ENCODE results near the gene GPR84. TPM values are rescaled to one million over a fixed set of nuclear protein-coding genes. Genes with fewer than 3 reads are reported as not detected.

Gene GPR84
- total and polyA plus RNA-seq, 2 experiments from 2014 or later: not detected

- WGBS, 2 experiments (ENCODE audit: low coverage in 1 of 2, low lambda C conversion rate in 2 of 2, missing lambda C conversion rate in 2 of 2): 21 to 22% methylated on average over 10 of the region's 10 CpGs
- TF ChIP-seq EZH2 (IDR thresholded peaks at IDR 0.05; ENCODE audit: insufficient read depth, poor library complexity, severe bottlenecking): no peak
- TF ChIP-seq EZH2phosphoT487 (IDR thresholded peaks at IDR 0.05; ENCODE audit: insufficient read depth, low read depth): no peak
- peak overlapping the region; percentile 90 for H3K4me2 ChIP-seq (ENCODE audit: unreplicated experiment)
- DNase-seq: peak; percentile 98
- peaks cover 5% of the 10 kb centered on the region; the same call in 1 of the 2 replicates for H4K20me1 ChIP-seq (ENCODE audit: insufficient read depth)
- in situ Hi-C loops (cut with MboI): no loop called here
- H3K36me3 ChIP-seq (ENCODE audit: low read depth): peaks cover 22% of the 10 kb centered on the region
- H3K27ac ChIP-seq: peak overlapping the region; percentile 98
- peak overlapping the region; percentile 86 for H3K9ac ChIP-seq
- no peak overlapping the region for H2AFZ ChIP-seq
- H3K4me1 ChIP-seq (ENCODE audit: insufficient read depth): peaks cover 74% of the 10 kb centered on the region
- no peak overlapping the region for H3K4me3 ChIP-seq
- H3F3A ChIP-seq (ENCODE audit: insufficient read depth): peaks cover 72% of the 10 kb centered on the region
- no peaks in the 10 kb centered on the region for H3K27me3 ChIP-seq (replicated peaks; ENCODE audit: insufficient read depth)
- H3K79me2 ChIP-seq (ENCODE audit: insufficient read depth): peaks cover 93% of the 10 kb centered on the region
- no peaks in the 10 kb centered on the region for H3K9me2 ChIP-seq (ENCODE audit: insufficient read depth)
- H3K9me3 ChIP-seq (ENCODE audit: low read depth): no peaks in the 10 kb centered on the region
Observed at GRCh38 chr12:54411391-54412241, 47.3 kb upstream of the GPR84 start.

GRCh38 chr12:54409267-54409666 is 45.0 kb upstream of the GPR84 start:
- no peaks in the 10 kb centered on the region for H3K9me2 ChIP-seq (ENCODE audit: insufficient read depth)
- H3K79me2 ChIP-seq (ENCODE audit: insufficient read depth): peaks cover 90% of the 10 kb centered on the region
- H3K9me3 ChIP-seq (ENCODE audit: low read depth): no peaks in the 10 kb centered on the region
- no peak overlapping the region for H3K4me2 ChIP-seq (ENCODE audit: unreplicated experiment)
- H4K20me1 ChIP-seq (ENCODE audit: insufficient read depth): no peaks in the 10 kb centered on the region
- DNase-seq: no peak
- WGBS, 2 experiments (ENCODE audit: low coverage in 1 of 2, low lambda C conversion rate in 2 of 2, missing lambda C conversion rate in 2 of 2): 81 to 91% methylated on average over 8 of the region's 8 CpGs
- TF ChIP-seq EZH2phosphoT487 (IDR thresholded peaks at IDR 0.05; ENCODE audit: insufficient read depth, low read depth) (no peak), EZH2 (IDR thresholded peaks at IDR 0.05; ENCODE audit: insufficient read depth, poor library complexity, severe bottlenecking) (no peak)
- no peak overlapping the region for H3K4me3 ChIP-seq
- peaks cover 71% of the 10 kb centered on the region for H3F3A ChIP-seq (ENCODE audit: insufficient read depth)
- H3K27me3 ChIP-seq (replicated peaks; ENCODE audit: insufficient read depth): no peaks in the 10 kb centered on the region
- no peak overlapping the region for H3K9ac ChIP-seq
- no peak overlapping the region for H3K27ac ChIP-seq
- in situ Hi-C loops (cut with MboI): no loop called here
- H3K36me3 ChIP-seq (ENCODE audit: low read depth): peaks cover 45% of the 10 kb centered on the region
- no peak overlapping the region for H2AFZ ChIP-seq
- peaks cover 51% of the 10 kb centered on the region for H3K4me1 ChIP-seq (ENCODE audit: insufficient read depth)

GRCh38 chr12:54407183-54407905 is 43.1 kb upstream of the GPR84 start:
- no peak overlapping the region for H2AFZ ChIP-seq
- H3K4me2 ChIP-seq (ENCODE audit: unreplicated experiment): no peak overlapping the region
- peaks cover 78% of the 10 kb centered on the region for H3K79me2 ChIP-seq (ENCODE audit: insufficient read depth)
- H4K20me1 ChIP-seq (ENCODE audit: insufficient read depth): no peaks in the 10 kb centered on the region
- peaks cover 71% of the 10 kb centered on the region for H3F3A ChIP-seq (ENCODE audit: insufficient read depth)
- TF ChIP-seq EZH2 (IDR thresholded peaks at IDR 0.05; ENCODE audit: insufficient read depth, poor library complexity, severe bottlenecking) (no peak), EZH2phosphoT487 (IDR thresholded peaks at IDR 0.05; ENCODE audit: insufficient read depth, low read depth) (no peak)
- no peaks in the 10 kb centered on the region for H3K9me2 ChIP-seq (ENCODE audit: insufficient read depth)
- no peak overlapping the region for H3K4me3 ChIP-seq
- H3K36me3 ChIP-seq (ENCODE audit: low read depth): peaks cover 64% of the 10 kb centered on the region
- no peaks in the 10 kb centered on the region for H3K9me3 ChIP-seq (ENCODE audit: low read depth)
- peak overlapping the region; percentile 37 for H3K27ac ChIP-seq
- H3K27me3 ChIP-seq (replicated peaks; ENCODE audit: insufficient read depth): no peaks in the 10 kb centered on the region
- in situ Hi-C loops (cut with MboI): no loop called here
- peak overlapping the region; percentile 28; the same call in 1 of the 2 replicates for H3K9ac ChIP-seq
- DNase-seq: peak; percentile 36
- WGBS, 2 experiments (ENCODE audit: low coverage in 1 of 2, low lambda C conversion rate in 2 of 2, missing lambda C conversion rate in 2 of 2): 46 to 50% methylated on average over 5 of the region's 5 CpGs
- H3K4me1 ChIP-seq (ENCODE audit: insufficient read depth): peaks cover 31% of the 10 kb centered on the region

- no peak overlapping the region for H3K27ac ChIP-seq
- no peak overlapping the region for H3K4me3 ChIP-seq
- H2AFZ ChIP-seq: no peak overlapping the region
- H3K9ac ChIP-seq: no peak overlapping the region
- no peak overlapping the region for H3K4me2 ChIP-seq (ENCODE audit: unreplicated experiment)
- WGBS, 2 experiments (ENCODE audit: low coverage in 1 of 2, low lambda C conversion rate in 2 of 2, missing lambda C conversion rate in 2 of 2): 90% methylated on average over 7 of the region's 7 CpGs
- peaks cover 67% of the 10 kb centered on the region for H3K79me2 ChIP-seq (ENCODE audit: insufficient read depth)
- H3K27me3 ChIP-seq (replicated peaks; ENCODE audit: insufficient read depth): no peaks in the 10 kb centered on the region
- DNase-seq: no peak
- peaks cover 17% of the 10 kb centered on the region for H3K4me1 ChIP-seq (ENCODE audit: insufficient read depth)
- no peaks in the 10 kb centered on the region for H4K20me1 ChIP-seq (ENCODE audit: insufficient read depth)
- no peak for TF ChIP-seq EZH2phosphoT487 (IDR thresholded peaks at IDR 0.05; ENCODE audit: insufficient read depth, low read depth)
- TF ChIP-seq EZH2 (IDR thresholded peaks at IDR 0.05; ENCODE audit: insufficient read depth, poor library complexity, severe bottlenecking): no peak
- no peaks in the 10 kb centered on the region for H3K9me3 ChIP-seq (ENCODE audit: low read depth)
- H3K9me2 ChIP-seq (ENCODE audit: insufficient read depth): no peaks in the 10 kb centered on the region
- peaks cover 72% of the 10 kb centered on the region for H3F3A ChIP-seq (ENCODE audit: insufficient read depth)
- H3K36me3 ChIP-seq (ENCODE audit: low read depth): peaks cover 77% of the 10 kb centered on the region
- in situ Hi-C loops (cut with MboI): no loop called here
Observed at GRCh38 chr12:54405573-54405972, 41.3 kb upstream of the GPR84 start.
